Activated T-helper 1 cell treated with Interleukin-2 at 50 U/mL for 16 hours (primary cell): Measurements from ENCODE around the gene SYT7.
A peak's percentile ranks its signal among the peaks of the same experiment; 100 is the strongest.

Source experiments
- DNase-seq: peaks from one replicate; pipeline ENCODE4 v3.0.0-alpha.2; 2020; ENCODE audit warnings: low read depth

The SYT7 gene

DNA sequence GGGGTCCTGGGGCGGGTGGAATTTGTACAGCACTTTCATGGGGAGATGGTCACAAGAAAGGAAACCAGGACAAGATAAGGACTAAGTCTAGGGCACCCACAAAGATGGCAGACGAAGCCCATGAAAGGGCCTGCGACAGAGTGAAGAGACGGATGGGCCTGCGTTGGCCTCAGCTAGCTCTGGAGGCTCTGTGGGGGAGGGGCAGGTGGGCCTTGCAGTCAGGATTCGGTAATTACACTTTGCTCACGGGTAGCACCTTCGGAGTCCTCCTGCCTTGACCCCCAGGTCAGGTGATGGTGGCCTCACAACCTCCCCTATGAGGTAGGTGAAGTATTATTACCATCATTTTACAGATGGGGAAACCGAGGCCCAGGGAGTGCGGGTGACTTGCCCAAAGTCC is 65.2 kb downstream of the SYT7 start:
- DNase-seq: no peak

DNA sequence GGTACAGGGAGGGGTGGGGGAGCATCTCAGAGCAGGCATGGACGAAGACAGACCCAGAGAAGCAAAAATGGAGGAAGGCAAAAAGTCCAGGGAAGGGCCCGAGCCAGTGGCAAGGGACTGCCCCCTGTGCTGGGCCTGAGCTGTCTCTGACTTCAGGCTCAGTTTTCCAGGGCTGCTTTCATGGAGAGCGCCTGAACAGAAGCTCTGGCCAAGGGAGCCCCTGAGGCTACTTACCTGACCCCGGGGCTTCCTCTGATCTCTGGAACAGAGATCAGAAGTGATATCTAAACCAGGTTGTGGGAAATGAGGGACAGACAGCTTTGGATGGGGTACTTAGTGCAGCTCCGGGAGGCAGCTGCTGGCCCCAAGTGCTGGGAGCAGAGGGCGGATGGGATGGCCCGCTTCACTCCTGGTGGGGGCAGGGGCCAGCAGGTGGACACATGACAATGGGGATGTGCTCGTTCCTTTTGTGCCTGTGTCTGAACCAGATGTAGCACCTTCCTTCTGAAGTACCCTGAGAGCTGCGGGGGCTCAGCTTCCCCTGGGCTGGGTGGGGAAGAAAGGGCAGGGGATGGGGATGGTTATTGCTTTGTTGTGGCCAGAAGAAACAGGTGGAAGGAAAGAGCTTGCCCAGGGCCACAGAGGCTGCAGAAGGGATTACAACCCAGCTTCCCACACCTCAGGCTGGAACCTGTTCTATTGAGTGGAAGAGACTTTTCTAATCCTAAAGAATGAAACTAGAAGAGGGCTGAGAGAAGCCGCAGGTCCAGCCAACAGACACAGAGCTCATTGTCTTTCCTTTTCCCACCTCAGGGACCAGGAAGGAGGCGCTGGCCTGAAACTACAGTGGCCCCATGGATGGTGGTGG is 66.6 kb downstream of the SYT7 start:
- DNase-seq: no peak

DNA sequence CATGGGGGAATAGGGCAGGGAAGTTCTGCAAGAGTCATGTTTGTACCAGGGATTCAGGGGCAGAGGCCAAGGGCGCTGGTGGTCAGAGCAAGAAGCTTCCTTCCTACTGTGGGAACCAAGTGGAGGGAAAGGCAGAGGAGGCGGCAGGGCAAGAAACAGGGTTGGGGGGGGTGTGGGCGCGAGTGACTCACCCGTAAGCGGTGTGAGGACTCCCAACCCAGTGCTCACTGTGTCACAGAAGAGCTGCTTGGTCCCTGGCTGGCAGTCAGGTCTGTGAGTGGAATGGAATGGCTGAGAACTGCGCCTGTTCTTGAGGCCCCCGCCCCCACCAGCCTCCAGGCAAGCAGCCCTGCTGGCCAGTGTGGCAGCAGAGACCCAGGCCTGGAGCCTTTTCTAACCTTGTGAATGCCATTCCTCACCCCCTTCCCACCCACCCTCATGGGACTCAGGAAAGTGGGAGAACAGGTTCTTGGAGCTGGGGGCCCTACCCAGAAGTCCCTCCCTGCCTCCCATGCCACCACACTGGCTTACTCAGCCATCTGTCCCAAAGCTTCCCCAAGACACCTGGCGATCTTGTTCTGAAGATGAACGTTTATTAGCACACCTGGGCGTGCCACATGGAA is 67.6 kb downstream of the SYT7 start:
- no peak for DNase-seq

DNA sequence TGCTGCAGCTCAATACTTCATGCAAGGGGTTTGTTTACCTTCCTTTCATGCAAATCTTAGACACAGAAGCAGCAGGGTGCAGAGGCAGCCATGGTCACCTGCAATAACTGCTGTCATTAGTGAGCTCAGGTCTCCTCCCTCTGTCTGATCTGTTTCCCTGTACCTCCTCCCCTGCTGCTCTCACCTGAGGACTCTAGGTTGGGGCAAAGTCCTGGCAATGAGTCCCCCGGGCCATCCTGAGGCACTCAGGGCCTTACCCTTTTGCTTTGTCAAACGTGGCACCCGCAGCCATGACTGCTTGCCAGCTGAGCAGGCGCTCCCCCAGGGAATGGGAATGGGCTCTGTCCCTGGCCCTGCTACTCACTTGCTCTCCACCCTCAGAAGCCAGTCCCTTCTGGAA is 68.4 kb downstream of the SYT7 start:
- DNase-seq: no peak

DNA sequence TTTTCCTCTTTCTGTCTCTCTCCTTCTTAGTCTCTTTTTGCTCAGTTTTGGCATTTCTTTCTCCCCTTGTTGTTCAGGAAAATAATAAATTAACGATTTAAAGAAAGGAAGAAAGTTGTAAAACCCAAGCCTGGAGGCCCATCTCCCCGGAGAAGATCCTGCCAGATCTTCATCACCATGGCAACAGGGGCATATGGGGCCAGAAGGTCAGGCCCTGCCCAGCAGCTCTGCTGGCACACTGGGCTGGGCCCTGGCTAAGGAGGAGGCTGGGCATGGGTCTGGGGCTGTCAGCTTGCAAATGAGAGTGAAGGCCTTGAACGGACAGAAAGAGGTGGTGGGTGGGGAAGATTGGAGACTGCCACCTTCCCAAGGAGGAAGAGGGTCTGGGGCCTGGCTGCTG is 69.5 kb downstream of the SYT7 start:
- no peak for DNase-seq

DNA sequence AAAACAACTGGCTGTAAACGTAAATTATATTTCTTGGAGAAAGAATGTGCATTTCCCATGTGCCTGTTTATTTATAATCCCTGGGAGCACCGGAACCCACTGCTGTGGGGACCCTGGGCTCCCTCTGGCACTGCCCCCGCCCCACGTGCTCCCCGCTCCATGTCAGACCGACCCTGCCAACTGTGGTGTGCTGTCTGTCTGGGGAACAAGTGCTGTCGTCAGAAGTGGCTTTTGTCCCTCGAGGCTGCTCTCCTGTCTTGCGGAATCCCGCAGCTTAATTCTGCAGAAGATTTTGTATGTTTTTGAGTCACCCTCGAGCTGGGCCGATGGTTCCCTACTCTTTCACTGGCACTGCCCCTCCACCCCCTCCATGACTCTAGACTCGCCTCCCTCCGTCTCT is 69.9 kb downstream of the SYT7 start:
- no peak for DNase-seq

DNA sequence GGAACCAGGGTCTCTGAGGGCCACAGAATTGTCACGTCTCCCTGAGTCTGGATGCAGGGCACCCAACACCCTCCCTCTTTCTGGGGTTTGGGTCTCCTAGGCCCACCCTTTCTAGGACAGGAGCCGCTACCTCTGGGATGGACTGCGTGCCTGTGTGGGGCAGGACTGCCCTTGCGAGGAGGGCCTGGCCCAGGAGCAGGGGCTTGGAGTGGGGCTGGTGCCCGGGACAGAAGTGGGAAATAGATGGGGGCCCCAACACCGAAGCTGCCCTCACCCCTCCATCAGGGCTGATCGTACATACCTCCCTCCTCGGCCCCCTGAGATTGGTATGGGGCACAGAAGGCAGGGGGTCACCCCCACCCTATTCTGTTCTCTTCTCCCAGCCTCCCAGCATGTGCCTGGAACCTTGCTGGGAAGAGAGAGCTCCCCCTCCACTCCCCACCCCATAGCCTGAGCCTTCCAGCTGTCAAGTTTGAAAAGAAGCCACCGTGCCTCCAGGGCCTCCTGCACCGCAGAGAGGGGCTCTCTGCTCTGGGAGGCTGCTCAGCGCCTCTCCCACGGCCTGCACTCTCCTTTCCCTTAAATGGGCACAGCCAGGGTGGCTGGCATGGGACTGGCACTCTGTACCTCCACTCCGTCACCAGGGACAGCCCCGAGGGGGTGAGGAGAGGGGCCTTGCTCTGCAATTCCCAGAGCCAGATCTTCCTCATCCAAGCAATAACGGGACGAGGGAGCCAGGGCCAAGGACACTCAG is 70.5 kb downstream of the SYT7 start:
- no peak for DNase-seq

DNA sequence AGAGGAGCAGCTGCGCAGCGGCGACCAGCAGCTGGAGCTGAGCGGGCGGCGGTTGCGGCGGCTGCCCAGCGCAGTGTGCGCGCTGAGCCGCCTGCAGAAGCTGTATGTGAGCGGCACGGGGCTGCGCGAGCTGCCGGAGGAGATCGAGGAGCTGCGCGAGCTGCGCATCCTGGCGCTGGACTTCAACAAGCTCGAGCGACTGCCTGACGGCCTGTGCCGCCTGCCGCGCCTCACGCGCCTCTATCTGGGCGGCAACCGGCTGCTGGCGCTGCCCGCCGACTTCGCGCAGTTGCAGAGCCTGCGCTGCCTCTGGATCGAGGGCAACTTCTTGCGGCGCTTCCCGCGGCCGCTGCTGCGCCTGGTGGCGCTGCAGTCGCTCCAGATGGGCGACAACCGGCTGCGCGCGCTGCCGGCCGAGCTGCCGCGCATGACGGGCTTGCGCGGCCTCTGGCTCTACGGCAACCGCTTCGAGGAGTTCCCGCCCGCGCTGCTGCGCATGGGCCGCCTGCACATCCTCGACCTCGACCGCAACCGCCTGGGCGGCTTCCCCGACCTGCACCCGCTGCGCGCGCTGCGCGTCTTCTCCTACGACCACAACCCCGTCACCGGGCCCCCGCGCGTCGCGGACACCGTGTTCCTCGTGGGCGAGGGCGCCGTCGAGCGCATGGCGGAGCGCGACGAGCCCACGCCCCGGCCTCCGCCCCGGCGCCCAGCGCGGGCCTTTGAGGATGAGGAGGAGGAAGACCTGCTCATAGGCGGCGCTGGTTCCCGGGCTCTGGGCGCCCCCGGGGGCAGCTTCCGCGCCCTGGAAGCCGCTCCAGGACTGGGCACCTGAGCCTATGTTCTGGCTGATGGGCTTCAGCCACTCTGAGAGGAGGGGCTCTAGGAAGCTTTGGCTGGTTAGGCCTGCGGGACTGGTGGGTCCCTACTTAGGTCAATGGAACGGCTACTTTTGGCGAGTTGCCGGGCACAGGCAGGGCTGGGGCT is 71.5 kb downstream of the SYT7 start:
- DNase-seq: peak; percentile 30

DNA sequence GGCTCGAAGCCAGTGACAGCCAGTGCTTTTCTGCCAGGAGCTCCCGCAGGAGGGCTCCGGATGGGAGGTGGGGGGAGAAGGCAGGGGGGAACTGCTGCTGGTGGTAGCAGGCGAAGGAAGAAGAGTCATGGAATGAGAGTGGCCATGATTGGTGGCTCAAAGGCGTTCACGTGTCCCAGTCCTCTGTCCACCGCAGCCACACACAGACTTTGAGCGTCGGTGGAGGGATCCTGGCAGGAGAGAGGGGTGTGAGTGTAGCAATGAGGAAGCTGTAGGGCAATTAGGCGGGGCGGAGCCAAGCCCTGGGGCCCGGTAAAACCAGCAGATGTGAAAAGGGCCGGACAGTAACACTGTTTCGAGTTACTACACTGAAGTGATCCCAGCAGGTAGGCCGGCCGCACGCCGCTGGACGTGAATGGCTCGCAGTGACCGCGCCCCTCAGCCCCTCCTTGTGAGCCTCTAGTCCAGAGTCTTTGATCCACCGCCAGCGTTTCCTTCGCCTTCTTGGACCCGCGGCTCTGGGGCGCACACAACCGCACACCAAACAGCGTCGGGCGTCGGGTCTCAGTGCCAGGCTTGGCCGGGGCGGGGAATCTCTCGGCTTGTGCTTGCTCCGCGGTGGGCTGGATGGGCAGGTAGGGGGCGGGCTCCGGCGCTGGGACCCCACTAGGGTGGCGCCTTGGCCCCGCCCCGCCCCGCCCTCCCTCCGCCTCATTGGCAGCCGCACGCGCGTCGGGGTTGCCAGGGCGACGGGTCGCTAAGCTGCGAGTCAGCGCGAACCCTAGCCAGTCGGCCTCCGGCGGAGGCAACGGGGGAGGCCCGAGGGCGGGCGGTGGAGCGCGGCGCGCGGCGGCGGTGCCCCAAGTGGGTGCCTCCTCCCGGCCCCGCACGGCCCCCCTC is 72.7 kb downstream of the SYT7 start, which contains the start of gene LRRC10B:
Gene LRRC10B, plus strand, starts transcription at position 788 of the 900 bp plus-strand sequence. CDS start 250 bp downstream, outside the sequence.
- no peak for DNase-seq

DNA sequence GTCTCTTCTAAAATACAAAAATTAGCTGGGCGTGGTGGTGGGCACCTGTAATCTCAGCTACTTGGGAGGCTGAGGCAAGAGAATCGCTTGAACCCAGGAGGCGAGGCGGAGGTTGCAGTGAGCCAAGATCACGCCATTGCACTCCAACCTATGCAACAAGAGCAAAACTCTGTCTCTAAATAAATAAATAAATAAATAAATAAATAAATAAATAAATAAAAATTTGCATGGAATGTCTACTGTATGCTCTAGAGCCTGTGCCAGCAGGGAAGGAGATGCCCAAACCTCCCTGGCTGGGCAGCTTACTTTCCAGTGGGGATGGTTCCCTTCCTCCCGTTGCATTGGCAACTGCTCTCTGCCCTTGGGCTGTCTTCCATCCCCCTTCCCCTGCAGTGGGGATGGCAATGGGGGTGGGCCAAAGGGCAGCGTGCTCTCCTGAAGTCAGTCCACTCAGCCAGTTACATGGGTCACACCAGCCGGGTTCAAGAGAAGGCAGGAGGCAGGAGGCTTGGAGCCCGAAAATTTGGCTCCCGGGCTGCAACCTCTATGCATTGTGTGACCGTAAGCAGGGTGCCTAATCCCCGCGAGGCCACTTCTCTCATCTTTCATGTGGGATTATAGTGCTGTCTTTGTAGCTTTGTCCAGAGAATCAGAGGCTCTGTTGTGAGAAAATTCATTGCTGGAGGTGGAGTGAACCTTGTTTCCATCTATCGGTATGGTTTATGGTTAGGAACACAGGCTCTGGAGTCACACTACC is 73.7 kb downstream of the SYT7 start:
- no peak for DNase-seq

DNA sequence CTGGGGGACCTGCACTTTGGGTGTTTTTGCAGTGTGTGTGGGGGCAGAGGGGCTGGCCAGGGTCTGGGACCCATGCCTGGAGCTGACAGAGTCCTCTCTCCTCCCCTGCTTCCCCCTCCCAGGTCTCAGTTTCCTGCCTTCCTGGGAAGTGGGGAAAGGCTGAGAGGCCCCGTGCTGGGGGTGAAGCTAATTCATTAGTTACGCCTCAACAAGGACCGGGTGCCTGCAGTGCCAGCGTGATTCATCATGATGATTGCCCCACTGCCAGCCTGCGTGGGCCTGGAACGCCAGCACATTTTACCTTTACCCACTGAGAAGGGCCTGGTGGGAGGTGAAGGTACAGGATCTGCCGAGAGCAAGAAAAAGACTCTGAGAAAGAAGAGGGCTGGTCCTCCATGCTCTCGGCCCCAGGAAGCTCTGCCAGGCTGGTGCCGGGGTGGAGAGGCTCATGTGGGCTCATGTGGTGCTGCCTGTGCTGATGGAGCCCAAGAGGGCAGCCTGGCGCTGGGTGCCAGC is 75.2 kb downstream of the SYT7 start:
- DNase-seq: no peak

DNA sequence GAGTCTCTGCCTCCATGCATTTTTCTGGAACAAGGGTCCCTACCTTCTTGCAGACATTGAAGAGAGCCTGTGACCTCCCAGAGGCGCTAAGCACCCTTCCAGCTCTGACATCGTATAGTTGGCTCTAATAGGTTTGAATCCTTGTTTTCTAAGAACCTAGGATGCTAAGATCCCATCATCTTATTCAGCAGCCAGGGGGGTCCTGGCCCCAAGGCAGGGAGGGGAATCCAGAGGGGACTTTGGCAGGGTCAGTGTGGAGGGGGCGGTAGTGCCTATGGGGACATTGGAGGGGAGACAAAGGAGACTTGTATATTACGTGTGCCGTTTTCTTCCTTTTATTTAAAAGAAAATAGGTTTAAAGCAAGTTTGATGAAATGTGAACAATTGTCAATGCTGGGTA is 75.8 kb downstream of the SYT7 start:
- no peak for DNase-seq

DNA sequence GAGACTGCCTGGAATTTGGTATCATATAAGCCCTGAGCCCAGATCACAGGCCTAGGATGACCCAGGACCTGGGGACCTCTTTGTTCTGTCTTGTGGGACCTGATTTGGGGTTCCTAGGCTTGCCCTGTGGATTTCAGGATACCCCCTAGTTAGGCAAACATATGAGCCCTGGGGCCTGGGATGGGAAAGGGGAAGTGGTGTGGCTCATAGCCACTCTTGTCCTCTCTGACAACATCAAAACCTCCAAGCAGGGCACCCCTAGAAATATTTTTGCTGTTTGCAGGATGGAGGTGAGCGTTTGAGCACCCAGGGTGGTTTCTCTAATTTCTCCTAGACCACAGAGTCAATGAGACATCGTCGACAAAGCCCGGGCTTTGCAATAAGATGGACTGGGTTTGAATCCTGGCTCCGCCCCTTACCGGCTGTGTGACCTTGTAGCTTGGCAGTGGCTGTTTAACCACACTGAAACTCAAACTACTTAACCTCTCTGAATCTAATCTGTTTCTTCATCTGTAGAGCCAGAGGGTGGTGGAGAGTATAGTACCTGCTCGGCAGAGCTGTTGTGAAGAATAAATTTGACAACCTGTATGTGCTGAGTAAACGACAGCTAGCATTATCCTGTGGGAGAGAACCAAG is 77.6 kb downstream of the SYT7 start:
- no peak for DNase-seq

DNA sequence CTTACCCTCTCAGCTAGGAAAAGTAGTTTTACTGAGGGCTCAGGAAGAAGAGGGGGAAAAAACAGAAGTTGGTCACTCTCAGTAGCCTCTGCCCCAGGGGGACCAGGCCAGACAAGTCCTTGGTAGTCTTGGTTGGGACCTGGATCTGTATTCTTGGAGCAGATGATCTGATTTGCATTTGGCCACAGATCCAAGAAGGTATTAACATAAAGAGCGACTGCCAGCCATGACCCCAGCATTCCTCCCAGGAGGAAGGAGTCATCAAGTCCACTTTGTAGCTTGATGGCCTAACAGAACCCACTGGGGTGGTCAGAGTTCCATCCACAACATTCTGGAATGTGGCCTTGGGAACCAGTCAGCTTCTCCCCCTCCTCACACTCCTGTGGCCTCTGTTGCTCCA is 78.4 kb downstream of the SYT7 start:
- no peak for DNase-seq

DNA sequence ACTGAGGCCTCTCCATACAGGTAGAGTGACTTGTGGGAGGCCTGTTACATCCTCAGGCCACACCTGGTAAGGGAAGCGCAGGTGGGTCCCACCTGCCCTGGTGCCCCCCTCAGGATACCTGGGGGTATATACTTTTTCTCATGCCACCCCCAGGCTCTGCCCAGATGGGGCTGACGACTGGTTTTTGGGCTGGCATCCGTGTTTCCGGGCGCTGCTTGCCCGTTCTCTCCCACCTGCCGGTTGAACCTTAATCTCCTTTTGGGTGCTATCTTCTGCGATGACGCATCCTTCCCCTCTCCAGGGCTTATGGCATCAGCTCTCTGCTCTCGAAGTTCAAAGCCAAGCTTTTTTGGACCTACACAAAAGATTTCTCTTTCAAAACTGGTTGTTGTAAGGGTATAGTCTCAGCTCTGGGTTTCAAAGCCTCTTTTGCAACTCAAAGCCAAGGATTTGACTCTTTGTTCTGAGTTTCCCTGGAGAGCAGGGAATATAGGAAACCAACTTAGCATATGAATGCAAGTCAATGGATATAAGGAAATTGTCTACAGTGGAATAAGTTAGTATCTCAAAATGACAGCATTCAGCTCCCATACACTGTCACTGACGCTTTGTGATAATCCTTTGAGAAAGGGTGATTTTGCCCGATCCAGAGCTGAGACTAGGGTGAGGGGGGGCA is 80.9 kb downstream of the SYT7 start:
- no peak for DNase-seq

DNA sequence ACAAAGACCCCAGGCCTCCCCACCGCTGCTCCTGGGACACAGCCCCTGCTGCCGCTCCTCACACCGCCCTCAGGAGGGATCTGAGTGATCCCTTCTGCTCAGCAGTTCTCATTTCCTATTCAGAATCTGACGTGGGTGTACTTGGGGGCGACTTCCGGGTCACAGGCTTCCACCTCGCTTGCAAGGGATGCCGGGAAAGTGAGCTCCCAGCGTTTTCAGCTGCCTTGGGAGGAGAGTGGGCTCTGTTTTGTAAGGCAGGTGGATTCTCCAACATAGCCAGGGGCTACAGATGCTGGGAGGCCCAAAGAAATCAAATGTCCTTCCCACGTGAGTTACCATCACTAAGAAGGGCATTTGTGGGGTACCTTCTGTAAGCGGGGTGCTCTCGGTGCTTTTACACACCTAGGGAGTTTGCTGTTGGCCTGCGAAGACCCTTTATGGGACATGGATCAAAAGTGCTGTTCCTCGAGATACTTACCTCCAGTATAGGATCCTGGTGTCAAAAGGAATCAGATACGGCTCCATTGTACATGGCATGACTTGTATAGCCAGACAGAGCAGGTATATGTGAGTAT is 82.0 kb downstream of the SYT7 start:
- no peak for DNase-seq

DNA sequence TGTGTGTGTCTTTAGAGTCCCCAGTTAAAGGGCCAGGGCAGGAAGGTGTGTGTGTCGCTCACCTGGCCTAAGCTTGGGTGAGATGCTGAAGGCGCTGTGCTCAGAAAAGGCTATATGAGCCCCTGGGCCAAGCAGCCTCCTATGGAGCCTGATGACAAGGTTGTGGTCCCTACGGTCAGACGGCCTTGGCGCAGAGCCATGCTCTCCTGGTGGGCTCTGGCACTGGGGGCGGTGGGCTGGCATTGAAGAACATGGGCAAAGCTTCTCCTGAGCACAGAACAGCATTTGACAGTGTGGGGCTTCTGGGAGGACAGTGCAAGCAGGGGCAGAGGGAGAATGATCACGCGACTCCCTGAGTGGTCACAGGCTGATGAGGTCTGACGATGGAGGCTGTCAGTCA is 83.0 kb downstream of the SYT7 start:
- no peak for DNase-seq

DNA sequence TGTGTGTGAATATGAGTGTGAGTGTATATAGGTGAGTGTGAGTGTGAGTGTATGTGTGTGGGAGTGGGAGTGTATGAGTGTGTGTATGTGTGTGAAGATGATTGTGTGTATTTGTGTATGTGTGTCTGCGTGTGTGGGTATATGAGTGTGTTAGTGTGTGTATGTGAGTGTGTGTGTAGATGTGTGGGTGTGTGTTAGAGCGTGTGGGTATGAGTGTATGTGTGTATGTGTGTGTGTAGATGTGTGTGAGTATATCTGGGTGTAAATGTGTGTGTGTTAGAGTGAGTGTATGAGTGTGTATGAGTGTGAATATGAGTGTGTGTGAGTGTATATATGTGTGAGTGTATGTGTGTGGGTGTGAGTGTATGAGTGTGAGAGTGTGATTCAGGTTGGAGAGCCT is 83.4 kb downstream of the SYT7 start:
- DNase-seq: no peak
